C4-2B (cell line): Measurements from ENCODE around the gene PAAF1.

Experiments used
- CTCF ChIP-seq: fragments of 450-650 bp; conservative IDR thresholded peaks from 2 replicates; pipeline ENCODE4 v1.5.1; 2017; ENCODE audit warnings: mild to moderate bottlenecking
- ZFX ChIP-seq: fragments of 450-650 bp; IDR thresholded peaks from 2 replicates; pipeline ENCODE4 v1.6.1; 2017

- TF ChIP-seq CTCF = peak; percentile 71
- no peak for TF ChIP-seq ZFX
Measured at GRCh38 chr11:73931039-73931645, 54.3 kb downstream of the PAAF1 start.
